HG03378 (cell line): ENCODE results near the gene LDHB.
"Not testable (repeated sequence)": the region's sequence is repeated elsewhere in the genome, so short reads cannot be mapped to it uniquely, and the experiment has no call there.

ENCODE experiments used
- ATAC-seq: cut with Tn5 transposase; IDR thresholded peaks from one replicate; pipeline ENCODE4 v1.9.1; 2021; ENCODE audit warnings: mild to moderate bottlenecking, moderate library complexity; ENCODE audit not compliant: unreplicated experiment

The LDHB gene

GRCh38 chr12:21662122-21662792 is 4.6 kb upstream of the LDHB start:
- no peak for ATAC-seq

DNA sequence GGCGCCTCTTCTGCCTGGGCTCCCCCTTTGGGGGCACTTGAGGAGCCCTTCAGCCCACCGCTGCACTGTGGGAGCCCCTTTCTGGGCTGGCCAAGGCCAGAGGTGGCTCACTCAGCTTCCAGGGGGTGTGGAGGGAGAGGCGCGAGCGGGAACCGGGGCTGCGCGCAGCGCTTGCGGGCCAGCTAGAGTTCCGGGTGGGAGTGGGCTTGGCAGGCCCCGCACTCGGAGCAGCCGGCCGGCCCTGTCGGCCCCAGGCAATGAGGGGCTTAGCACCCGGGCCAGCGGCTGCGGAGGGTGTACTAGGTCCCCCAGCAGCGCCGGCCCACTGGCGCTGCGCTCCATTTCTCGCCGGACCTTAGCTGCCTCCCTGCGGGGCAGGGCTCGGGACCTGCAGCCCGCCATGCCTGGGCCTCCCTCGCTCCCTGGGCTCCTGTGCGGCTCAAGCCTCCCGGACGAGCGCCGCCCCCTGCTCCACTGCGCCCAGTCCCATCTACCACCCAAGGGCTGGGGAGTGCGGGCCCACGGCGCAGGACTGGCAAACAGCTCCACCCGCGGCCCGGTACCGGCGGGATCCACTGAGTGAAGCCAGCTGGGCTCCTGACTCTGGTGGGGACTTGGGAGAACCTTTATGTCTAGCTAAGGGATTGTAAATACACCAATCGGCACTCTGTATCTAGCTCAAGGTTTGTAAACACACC is 3.9 kb upstream of the LDHB start:
- not testable (repeated sequence) for ATAC-seq

GRCh38 chr12:21659383-21659782 is 1.7 kb upstream of the LDHB start:
- no peak for ATAC-seq

DNA sequence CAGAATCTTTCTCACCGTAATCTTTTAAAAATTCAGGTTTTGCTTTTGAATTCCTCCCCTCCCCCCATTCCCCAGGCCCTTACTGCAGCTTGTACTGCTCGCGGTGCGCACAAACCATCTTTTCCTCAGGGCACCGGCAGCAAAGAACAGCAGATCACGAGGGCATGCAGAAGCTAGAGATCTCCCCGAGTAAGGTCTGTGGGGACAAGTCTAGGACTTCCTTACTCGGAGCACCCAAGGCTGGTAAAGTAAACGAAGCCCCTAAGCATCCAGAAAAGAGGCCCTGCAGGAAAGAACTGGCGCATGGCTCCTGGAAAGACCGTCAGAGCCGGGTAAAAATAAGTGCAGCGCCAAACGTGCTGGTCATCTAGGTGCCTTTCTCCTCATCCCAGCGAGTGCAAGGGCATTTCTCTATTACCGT is 727 bp downstream of the LDHB start:
- ATAC-seq, result peak; percentile 29

GRCh38 chr12:21655591-21655990 is 2.1 kb downstream of the LDHB start:
- ATAC-seq, result no peak

DNA sequence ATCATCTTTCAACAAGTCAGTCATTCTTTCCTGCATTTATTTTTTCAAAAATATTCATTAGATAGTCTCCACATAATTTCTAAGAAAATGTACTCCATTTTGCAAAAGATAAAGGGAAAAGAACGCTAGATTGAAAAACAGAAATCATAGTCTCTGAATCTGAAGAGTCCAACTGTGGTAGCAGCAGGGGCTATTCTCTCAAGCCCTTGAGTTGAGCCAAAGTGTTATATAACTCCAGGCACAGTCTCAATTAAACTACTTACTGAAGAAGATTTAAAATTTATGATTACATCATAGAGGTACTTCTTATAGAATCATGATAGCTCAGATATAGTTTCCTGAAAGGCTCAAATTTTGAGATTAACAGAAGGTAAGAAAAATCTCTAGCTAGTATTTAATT is 5.8 kb downstream of the LDHB start:
- no peak for ATAC-seq

DNA sequence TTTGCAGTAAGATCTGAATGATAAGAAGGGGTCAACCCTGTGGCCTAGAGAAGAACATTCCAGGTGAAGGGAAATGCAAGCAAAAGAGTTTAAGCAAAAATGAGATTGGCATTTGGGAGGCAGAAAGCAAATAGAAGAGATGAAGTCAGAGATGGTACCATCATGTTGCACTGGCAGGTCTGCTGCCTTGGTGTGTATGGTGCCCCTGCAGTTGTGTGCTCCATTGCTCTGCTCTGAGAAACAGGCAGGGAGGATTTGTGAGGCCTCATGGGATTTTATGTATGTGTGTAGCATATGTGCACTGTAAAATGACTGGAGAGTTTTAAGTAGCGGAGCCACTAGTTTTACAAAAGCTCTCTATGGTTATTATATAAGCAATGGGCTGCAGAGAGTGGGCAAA is 6.6 kb downstream of the LDHB start:
- no peak for ATAC-seq

DNA sequence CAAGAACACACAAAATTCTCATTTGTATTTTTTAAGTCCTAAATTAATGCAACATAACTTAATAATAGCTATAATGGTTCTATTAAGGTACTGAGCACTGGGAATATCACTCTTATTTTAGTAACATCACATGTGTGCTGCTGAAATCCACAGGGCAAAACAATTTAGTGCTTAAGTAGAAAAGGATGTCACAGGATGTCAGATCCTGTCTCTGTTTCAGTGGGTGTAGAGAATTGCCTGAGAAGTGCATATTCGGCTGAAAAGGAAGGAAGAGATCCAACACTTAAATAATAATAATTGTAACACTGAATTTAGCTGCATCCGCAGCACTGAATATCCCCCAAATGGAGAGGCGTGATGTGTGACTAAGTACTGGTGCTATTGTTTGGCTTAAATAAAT is 8.6 kb downstream of the LDHB start:
- no peak for ATAC-seq

DNA sequence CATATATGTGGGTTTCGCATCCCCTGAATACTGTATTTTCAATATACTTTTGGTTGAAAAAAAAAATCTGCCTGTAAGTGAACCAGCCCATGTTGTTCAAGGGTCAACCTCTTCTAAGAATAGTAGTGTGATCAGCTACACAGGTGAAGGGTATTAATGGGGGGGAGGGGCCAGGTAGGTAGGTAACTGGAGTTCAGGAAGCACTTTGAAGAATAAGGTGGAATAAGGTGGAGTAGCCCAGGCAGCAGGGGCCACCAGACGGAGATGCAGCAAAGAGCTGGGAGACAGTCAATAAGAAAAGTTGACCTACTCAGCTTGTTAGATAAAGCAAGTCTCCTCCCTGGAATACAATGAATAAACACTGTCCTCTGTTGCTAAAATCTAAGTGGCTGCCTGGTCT is 9.3 kb downstream of the LDHB start:
- no peak for ATAC-seq

GRCh38 chr12:21647179-21647578 is 10.5 kb downstream of the LDHB start:
- no peak for ATAC-seq

DNA sequence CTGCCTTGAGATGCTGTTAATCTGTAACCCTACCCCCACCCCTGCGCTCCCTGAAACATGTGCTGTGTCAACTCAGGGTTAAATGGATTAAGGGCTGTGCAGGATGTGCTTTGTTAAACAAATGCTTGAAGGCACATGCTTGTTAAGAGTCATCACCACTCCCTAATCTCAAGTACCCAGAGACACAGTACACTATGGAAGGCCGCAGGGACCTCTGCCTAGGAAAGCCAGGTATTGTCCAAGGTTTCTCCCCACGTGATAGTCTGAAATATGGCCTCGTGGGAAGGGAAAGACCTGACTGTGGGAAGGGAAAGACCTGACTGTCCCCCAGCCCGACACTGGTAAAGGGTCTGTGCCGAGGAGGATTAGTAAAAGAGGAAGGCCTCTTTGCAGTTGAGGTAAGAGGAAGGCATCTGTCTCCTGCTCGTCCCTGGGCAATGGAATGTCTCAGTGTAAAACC is 12.6 kb downstream of the LDHB start:
- ATAC-seq, result not testable (repeated sequence)

DNA sequence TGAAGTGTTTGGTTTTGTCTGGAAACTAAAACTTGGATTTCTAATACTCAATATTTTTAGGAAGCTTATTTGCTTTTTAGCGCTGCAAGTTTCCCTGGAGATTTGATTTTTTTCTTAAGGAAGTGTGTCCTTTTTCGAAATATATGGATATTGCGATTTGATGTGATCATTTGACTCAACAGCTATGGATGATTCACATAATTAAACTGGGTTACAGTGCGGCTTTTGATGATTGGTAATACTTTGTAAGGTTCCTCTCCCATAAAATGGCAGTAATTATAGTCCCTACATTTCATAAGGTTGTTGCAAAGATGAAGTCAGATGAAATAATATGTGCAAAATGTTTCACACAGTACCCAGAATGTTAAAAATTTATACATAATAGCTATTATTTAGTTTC is 13.1 kb downstream of the LDHB start:
- ATAC-seq, result no peak

GRCh38 chr12:21643758-21644157 is 13.9 kb downstream of the LDHB start:
- no peak for ATAC-seq

- ATAC-seq, result peak; percentile 55
These were observed 14.8 kb downstream of the LDHB start for GRCh38 chr12:21642707-21643389.

DNA sequence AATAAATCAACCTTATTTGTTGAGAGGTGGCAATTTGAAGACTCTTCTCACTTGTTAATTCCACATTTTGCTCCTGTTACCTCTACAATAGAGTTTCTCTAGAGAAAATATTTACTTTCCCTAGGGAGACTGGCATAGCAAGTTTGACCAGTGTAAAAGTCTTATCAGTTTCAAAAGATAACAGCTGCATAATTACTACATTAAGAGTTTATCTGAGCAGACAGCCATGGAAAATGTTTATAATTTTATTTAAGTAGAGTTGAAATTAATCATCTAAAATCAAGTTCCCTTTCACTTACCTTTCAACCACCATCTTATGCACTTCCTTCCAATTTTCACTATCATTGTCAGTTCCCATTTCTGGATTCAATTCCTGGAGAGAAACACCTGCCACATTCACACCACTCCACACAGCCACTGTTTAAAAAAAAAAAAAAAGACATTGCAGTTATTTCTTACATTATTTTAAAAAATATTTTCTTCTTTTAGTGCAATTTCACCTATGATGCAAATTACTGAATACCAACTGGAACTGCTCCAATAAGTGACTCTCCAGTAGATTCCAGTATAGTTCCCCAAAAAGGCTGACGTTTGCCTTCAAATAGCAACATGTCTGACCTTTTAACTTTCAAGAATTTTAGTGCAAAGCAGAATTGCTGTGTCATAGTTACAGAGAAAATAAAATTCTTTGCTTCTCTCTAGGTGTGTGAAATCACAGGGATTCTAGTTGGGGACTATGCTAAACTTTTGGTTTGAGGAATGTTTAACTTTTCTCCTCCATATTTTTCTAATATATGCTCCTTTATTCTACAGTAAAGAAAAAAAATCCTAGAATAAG is 19.4 kb downstream of the LDHB start:
- ATAC-seq, result no peak

DNA sequence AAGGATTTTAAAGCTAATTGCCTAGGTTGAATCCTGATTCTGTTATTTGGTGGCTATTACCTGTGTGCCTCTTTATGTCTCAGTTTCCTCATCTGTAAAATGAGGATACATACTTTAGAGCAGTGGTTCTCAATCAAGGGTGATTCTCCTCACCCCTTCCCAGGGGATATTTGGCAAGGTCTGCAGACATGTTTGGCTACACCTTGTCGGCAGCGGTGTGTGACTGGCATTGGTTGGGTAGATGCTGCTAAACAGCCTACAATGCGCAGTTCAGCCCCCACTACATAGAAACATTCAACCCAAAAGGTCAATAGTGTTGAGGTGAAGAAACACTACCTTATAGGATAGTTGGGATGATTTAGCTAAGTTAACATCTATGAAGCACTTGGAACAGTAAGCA is 23.4 kb downstream of the LDHB start:
- ATAC-seq, result no peak

GRCh38 chr12:21631367-21631766 is 26.3 kb downstream of the LDHB start:
- ATAC-seq, result peak; percentile 56

- ATAC-seq, result no peak
These were observed 29.7 kb downstream of the LDHB start for GRCh38 chr12:21627924-21628323.

- ATAC-seq, result no peak
These were observed 39.1 kb downstream of the LDHB start for GRCh38 chr12:21618566-21618965.

- no peak for ATAC-seq
These were observed 40.6 kb downstream of the LDHB start for GRCh38 chr12:21617030-21617429.

- ATAC-seq, result no peak
These were observed 42.2 kb downstream of the LDHB start for GRCh38 chr12:21615431-21615830.
